HG03460 (cell line): Measurements from ENCODE around the gene FFAR1.

Experiments used
- ATAC-seq: cut with Tn5 transposase; IDR thresholded peaks from one replicate; pipeline ENCODE4 v1.9.1; 2021; ENCODE audit not compliant: unreplicated experiment

FFAR1 gene

GRCh38 chr19:35314858-35315470 is 32.7 kb upstream of the FFAR1 start:
- no peak for ATAC-seq

DNA sequence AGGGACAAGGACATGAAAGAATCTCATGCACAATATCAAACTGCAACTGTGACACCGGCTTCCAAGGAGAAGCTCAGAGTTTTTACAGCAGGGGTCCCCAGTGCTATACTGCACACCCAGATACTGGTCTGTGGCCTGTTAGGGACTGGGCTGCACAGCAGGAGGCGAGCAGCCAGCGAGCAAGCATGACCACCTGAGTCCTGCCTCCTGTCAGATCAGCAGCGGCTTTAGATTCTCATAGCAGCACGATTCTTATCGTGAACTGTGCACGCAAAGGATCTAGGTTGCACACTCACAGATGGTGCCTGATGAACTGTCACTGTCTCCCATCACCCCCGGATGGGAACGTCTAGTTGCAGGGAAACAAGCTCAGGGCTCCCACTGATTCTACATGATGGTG is 31.8 kb upstream of the FFAR1 start:
- ATAC-seq: no peak

DNA sequence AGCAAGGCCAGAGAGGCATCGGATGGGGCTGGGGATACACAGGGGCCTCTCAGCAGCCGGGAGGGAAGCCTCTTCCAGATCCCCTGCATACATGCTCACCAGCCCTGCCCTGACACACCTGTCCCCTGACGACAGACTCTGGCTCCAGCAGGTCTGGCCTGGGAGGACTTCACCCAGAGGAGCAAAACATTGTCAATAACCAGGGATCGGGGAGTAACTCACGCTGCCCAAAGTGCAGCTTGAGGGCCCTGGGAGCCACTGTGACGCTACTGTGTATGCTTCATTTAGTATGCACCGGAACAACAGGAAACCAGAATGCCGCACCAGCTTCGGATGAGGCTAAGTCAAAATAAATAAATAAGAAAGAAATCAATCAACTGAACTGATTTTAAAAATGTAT is 31.1 kb upstream of the FFAR1 start:
- no peak for ATAC-seq

GRCh38 chr19:35317464-35318043 is 30.1 kb upstream of the FFAR1 start:
- no peak for ATAC-seq

GRCh38 chr19:35318679-35319448 is 28.8 kb upstream of the FFAR1 start:
- no peak for ATAC-seq

GRCh38 chr19:35320065-35320713 is 27.5 kb upstream of the FFAR1 start:
- ATAC-seq: no peak

DNA sequence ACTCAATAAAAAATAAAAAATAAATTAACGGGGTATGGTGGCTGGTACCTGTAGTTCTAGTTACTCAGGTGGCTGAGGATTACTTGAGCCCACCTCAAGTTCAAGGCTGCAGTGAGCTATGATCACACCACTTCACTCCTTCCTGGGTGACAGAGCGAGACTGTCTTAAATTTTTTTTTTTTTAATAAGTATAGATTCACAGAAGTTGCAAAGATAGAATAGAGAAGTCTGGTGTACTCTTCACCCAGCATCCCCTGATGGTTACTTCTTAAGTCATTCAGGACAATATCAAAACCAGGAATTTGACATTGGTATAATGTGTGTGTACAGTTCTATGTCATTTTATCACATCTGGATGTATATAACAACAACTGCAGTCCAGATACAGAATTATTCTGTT is 26.4 kb upstream of the FFAR1 start:
- no peak for ATAC-seq

DNA sequence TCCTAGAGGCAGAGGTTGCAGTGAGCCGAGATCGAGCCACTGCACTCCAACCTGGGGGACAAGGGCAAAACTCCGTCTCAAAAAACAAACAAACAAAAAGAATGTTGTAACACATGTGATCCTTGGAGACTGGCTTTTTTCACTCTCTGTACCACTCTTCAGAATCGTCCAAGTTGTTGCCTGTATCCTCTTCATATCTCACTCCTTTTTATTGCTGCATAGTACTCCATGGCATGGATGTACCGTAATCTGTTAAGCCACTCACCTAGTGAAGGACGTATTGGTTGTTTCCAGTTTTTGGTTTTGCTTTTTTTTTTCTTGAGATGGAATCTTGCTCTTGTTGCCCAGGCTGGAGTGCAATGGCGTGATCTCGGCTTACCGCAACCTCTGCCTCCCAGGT is 25.7 kb upstream of the FFAR1 start:
- no peak for ATAC-seq

GRCh38 chr19:35327642-35328041 is 20.1 kb upstream of the FFAR1 start:
- ATAC-seq: no peak

DNA sequence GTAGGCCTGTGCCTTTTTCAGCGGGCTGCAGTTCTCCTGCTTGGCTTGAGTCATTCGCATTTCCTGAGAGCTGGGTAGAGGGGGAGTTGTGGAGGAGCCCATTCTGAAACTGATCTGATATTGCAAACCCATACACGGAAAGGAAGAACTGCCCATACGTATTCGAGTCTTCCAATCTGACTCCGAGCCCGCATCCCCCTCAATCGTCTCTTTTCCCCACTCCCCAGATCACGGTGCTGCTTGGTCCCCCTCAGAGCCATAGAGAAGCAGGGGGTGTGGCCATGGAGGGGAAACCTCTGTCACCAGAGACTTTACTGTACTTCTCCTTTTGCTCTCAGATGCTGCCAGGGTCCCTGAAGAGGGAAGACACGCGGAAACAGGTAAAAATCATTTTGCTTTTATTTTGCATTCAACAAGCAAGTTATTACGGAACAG is 18.8 kb upstream of the FFAR1 start, which contains the start of gene CD22:
CD22 (plus strand) TSS at position 337 of the 435 bp plus-strand sequence. CDS start 2,854 bp downstream, outside the sequence.
- no peak for ATAC-seq

GRCh38 chr19:35329323-35329722 is 18.4 kb upstream of the FFAR1 start:
- ATAC-seq: no peak

- ATAC-seq: peak; percentile 55
Observed at GRCh38 chr19:35330475-35330874, 17.2 kb upstream of the FFAR1 start.

DNA sequence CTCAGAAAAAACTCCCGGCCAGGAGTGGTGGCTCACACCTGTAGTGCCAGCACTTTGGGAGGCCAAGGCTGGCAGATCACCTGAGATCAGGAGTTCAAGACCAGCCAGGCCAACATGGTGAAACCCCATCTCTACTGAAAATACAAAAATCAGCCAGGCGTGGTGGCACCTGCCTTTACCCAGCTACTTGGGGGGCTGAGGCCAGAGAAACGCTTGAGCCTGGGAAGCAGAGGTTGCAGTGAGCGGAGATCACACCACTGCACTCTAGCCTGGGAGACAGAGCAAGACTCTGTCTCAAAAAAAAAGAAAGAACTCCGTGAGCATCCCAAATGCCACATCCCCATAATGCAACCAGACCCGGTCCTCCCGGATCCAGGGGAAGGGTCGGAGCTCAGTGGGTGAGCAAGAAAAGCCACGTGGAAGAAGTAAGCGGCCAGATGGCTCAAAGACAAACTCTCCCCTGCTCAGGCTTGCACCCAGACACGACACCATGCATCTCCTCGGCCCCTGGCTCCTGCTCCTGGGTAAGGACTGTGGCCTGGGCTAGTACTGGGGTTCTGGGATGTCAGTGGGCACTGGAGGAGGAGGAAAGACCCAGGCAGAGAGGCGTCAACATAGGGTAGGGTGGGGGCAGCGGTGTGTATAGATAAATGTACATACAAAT is 16.0 kb upstream of the FFAR1 start:
- no peak for ATAC-seq

- ATAC-seq: no peak
Observed at GRCh38 chr19:35332817-35333216, 14.9 kb upstream of the FFAR1 start.

DNA sequence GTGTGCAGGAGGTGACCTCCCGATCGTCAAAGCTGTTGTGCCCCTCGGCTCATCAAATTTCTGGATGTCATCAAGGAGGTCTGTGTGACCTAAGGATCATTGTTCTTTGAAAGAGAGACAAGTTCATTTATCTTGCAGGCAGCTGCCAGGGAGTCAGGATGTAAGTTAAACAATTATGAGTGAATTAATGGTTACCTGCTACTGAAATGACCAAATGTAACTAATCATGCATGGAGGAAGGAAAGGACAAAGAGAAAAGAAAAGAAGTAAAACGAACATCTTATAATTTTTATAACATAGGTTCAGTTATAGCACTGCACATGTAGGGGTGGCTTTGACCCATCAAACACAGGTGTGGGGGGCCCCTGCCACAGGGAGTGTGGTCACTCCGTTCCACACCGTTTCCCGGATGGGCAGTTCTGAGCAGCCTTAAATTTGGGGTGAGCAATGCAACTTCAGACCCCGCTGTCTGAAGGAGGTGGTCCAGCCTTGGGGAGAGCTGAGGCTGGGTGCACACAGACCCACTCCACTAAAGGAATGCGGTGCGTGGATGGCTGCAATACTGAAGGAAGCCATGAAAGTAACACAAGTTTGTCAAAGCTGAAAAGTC is 13.5 kb upstream of the FFAR1 start:
- ATAC-seq: no peak

- ATAC-seq: no peak
Observed at GRCh38 chr19:35336166-35336955, 11.3 kb upstream of the FFAR1 start.

- no peak for ATAC-seq
Observed at GRCh38 chr19:35337097-35337983, 10.4 kb upstream of the FFAR1 start.

DNA sequence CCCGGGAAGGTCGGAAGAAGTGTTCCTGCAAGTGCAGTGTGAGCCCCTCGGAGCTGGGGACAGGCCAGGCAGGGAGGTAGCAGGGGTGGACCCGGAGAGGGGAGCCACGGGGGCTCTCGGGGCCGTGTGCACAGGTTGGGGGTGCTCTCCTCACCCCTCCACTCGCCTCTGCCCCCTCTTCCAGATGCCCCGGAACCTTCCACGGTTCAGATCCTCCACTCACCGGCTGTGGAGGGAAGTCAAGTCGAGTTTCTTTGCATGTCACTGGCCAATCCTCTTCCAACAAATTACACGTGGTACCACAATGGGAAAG is 9.8 kb upstream of the FFAR1 start:
- no peak for ATAC-seq

DNA sequence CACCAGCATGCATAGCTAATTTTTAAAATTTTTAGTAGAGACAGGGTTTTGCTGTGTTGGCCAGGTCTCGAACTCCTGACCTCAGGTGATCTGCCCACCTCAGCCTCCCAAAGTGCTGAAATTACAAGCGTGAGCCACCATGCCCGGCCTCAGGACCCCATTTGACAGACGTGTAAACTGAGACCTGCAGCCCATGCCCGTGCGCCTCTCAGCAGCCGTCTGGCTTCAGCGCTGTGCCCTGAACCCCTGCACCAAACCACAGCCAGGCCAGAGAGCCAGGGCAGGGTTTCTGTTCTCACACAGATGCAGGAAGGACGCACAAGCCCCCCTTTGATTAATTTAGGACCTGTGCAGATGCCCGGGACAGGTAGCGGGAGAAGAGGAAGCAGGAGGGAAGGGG is 7.3 kb upstream of the FFAR1 start:
- ATAC-seq: no peak
